CD4-positive, alpha-beta T cell treated with Interleukin-4 for 1 hour (primary cell): Measurements from ENCODE around the gene EGLN1.

ENCODE experiments used
- DNase-seq, 2 donors: peaks; one replicate each; pipeline ENCODE4 v3.0.0-alpha.2; 2020 to 2022

Gene EGLN1

GRCh38 chr1:231395998-231396390, 26.1 kb downstream of the EGLN1 start:
- no peak for DNase-seq

GRCh38 chr1:231395076-231395997, 26.8 kb downstream of the EGLN1 start:
- no peak for DNase-seq

- DNase-seq, result no peak
These were observed 28.4 kb downstream of the EGLN1 start for GRCh38 chr1:231393668-231394067.

GRCh38 chr1:231392389-231393131, 29.5 kb downstream of the EGLN1 start:
- DNase-seq, result no peak

- DNase-seq, result no peak
These were observed 32.0 kb downstream of the EGLN1 start for GRCh38 chr1:231390071-231390470.

GRCh38 chr1:231387770-231388669, 34.1 kb downstream of the EGLN1 start:
- no peak for DNase-seq

GRCh38 chr1:231386466-231386865, 35.6 kb downstream of the EGLN1 start:
- DNase-seq, result no peak

GRCh38 chr1:231385416-231385748, 36.7 kb downstream of the EGLN1 start:
- no peak for DNase-seq

GRCh38 chr1:231384696-231385415, 37.2 kb downstream of the EGLN1 start:
- DNase-seq, result no peak

- no peak for DNase-seq
These were observed 38.8 kb downstream of the EGLN1 start for GRCh38 chr1:231383159-231383860.

- DNase-seq, result no peak
These were observed 39.7 kb downstream of the EGLN1 start for GRCh38 chr1:231382426-231382825.

GRCh38 chr1:231381729-231382128, 40.4 kb downstream of the EGLN1 start:
- DNase-seq, result no peak

- peak in 1 of 2 donors; percentile 5 for DNase-seq
These were observed 45.1 kb downstream of the EGLN1 start for GRCh38 chr1:231376875-231377549.

- no peak for DNase-seq
These were observed 46.0 kb downstream of the EGLN1 start for GRCh38 chr1:231376101-231376500.

- DNase-seq, result no peak
These were observed 47.7 kb downstream of the EGLN1 start for GRCh38 chr1:231374394-231374793.

GRCh38 chr1:231372501-231372900, 49.6 kb downstream of the EGLN1 start:
- no peak for DNase-seq

- no peak for DNase-seq
These were observed 52.8 kb downstream of the EGLN1 start for GRCh38 chr1:231369282-231369681.

- no peak for DNase-seq
These were observed 57.9 kb downstream of the EGLN1 start for GRCh38 chr1:231364192-231364591.

GRCh38 chr1:231363624-231364023, 58.5 kb downstream of the EGLN1 start:
- DNase-seq, result no peak

- no peak for DNase-seq
These were observed 59.8 kb downstream of the EGLN1 start for GRCh38 chr1:231362325-231362724.

GRCh38 chr1:231359113-231359512, 63.0 kb downstream of the EGLN1 start:
- peak in 1 of 2 donors; percentile 25 for DNase-seq
